Amygdala (tissue), 56 donors: ENCODE measurements around the gene CYP51A1.
"Not testable (repeated sequence)": the region's sequence is repeated elsewhere in the genome, so short reads cannot be mapped to it uniquely, and the experiment has no call there.

Source experiments
- DNase-seq, 56 donors: peaks; one replicate each; lab custom pipeline; 2025; lab: John Stamatoyannopoulos, UW

Gene CYP51A1

GRCh38 chr7:92131764-92132330, 2.4 kb downstream of the CYP51A1 start:
- DNase-seq, result no peak

DNA sequence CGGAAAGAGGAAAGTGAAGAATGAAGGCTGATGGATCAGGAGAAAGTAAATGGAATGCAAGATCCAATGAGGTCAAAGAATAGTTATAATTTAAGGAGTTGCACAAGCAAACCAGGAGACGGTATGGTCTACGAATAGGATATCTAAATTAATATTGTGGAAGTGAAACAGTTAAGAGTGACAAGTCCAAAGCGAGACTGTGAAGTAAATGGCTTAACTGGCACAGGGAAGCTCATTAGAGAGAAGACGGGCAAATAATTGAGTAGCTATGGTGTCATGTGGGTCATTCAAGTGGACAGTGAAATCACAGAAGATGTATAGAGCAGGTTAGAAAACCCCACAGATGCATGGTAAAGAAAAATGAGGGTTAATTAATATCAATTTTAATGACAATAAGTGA, 3.2 kb downstream of the CYP51A1 start:
- no peak for DNase-seq

GRCh38 chr7:92121681-92122080, 12.6 kb downstream of the CYP51A1 start:
- no peak for DNase-seq

GRCh38 chr7:92119213-92119759, 15.0 kb downstream of the CYP51A1 start:
- DNase-seq, result no peak

DNA sequence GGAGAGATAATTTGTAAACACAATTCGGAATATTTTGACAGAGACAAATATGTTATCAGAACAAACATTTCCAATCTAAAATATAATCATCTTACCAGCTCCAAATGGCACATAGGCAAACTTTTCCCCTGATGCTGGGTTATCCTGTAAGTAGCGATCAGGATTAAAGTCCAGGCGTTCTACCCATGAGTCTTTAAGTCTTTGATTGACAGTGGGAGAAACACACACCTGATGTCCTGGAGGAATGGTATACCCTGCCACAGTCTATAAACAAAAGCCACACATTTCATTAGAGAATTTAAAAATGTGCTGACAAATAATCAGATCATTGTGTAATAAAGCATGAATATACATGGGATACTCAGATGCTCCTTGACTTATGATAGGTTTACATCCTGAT, 17.3 kb downstream of the CYP51A1 start:
- no peak for DNase-seq

GRCh38 chr7:92115821-92116220, 18.5 kb downstream of the CYP51A1 start:
- no peak for DNase-seq

- no peak for DNase-seq
Measured at GRCh38 chr7:92110857-92111256, 23.4 kb downstream of the CYP51A1 start.

DNA sequence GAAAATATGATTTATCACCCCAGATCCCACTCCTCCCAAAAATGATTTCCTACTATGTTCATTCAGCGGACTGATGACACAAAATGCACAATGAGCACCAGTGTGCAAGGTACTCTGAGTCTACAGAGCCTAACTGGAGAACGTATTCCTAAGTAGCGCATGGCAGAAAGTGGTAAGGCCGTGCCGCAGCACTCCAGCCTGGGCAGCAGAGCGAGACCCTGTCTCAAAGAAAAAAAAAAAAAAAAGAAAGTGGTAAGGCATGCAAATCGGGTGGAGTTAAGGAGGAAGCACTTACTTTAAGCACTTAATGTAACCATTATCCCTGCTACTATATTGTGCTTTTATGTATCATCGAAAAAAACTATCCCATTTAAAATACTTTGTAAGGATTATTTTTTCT, 25.5 kb downstream of the CYP51A1 start:
- no peak for DNase-seq

DNA sequence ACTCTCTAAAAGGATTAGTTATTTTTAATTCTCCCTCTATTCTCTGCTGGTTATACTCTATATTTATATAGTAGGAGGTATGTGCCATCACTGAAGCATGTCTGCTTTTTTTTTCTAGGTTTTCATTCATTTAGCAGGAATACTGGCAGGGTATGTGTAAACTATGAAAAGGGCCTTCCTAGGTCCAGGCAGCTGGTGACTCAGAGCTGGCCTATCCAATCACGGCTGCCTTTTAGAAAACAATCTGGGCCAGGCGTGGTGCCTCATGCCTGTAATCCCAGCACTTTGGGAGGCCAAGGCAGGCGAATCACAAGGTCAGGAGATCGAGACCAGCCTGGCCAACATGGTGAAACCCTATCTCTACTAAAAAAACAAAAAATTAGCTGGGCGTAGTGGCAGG, 31.4 kb downstream of the CYP51A1 start:
- DNase-seq, result not testable (repeated sequence)

- no peak for DNase-seq
Measured at GRCh38 chr7:92100534-92100933, 33.7 kb downstream of the CYP51A1 start.

DNA sequence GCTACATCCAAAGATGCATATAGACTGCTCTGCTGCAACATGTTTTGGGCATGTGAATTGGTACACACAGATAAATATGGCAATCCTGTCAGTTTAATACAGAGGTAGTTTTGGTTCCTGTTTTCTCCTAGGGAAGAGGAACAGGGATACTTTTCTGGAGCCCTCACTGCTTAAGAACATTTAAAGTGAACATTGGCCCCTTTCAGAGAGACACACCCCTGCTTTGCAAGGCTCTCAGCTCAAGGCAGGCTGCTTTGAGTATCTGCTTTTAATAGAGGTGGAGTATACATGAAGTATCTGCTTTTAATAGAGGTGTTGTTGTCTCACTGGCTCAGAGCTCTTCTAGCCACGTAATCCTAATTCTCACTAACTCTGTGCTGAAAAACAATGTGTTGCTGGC, 38.9 kb downstream of the CYP51A1 start:
- DNase-seq, result no peak

- no peak for DNase-seq
Measured at GRCh38 chr7:92092210-92092609, 42.1 kb downstream of the CYP51A1 start.

DNA sequence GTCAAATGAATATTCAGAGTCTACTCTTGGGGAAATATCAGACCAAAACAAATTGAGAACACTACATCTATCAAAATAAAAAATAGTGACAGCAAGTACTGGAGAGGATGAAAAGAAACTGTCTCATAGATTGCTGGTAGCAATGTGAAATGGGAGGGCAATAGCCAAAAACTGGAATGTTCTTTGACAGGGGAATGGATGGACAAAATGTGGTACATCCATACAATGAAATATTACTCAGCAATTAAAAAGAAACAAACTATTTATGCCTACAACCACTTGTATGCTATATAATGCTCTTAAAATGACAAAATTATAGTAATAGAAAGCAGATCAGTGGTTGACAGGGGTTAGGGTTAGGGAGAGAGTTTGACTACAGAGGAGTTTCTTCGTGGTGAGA, 46.0 kb downstream of the CYP51A1 start:
- DNase-seq, result no peak

GRCh38 chr7:92083922-92084321, 50.4 kb downstream of the CYP51A1 start:
- not testable (repeated sequence) for DNase-seq

- DNase-seq, result no peak
Measured at GRCh38 chr7:92076509-92076908, 57.8 kb downstream of the CYP51A1 start.

DNA sequence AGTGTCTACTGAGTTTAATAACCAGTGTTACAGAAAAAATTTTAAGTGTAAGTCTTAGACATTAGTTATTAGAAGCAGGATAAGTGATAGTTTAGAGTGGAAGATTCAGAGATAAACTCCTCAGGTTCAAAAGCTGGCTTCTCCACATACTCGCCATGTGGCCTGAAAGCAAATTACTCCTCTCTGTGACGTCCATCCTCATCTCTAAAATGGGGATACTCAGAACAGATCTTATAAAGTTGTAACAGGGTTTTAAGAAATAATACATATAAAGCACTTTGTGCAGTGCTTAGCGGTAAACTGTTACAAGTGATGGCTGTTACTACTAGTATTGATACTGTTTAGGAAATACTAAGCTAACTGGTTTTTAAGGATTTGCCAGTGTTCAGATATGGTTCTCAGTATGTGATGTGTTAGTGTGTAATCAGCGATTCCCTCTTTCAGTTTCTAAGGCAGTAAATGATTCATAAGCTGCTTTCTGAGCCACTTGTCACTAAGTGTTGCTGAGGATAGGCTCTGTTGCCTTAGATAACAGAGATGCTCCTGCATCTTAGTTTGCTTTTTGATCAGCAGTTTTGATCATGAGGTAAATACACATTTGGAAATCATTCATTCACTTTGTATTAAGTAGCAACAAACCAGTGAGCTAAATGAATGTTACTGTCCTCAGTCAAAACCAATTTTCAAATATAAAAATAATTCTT, 58.7 kb downstream of the CYP51A1 start:
- no peak for DNase-seq

DNA sequence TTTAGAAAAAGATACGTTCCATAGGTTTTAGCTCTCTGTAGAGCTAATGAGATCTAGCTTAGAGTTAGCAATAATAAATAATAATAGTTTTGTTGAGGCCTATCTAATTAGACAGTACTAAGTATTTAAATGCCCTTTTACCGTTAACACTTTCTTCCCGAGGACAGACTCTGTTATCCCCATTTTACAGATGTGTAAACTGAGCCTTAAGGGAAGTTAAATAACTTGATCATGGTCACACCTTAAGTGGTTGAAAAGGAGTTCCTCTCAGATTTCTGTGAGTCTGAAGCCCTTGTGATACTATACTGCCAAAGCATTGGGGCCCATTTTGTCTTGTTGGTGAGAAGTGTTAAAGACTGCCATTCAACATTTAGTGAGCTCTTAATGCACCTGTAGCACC, 61.6 kb downstream of the CYP51A1 start:
- DNase-seq, result no peak

DNA sequence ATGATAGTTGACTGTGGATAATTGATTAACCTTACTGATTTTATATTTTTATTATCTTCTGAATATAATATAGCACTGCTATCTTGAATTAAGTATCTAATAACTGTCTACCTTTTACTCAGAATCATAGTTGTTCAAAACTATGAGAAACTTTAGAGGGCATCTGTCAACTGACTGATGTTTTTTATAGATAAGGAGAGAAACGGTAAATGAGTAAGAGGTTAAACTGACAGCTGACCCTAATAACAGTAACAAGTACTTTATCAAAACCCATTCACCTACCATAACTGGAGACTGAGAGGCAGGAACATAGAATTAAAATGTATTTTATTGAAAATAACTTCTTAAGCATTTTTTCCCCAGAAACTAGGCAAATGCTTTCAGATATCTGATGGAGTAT, 62.2 kb downstream of the CYP51A1 start:
- DNase-seq, result no peak

DNA sequence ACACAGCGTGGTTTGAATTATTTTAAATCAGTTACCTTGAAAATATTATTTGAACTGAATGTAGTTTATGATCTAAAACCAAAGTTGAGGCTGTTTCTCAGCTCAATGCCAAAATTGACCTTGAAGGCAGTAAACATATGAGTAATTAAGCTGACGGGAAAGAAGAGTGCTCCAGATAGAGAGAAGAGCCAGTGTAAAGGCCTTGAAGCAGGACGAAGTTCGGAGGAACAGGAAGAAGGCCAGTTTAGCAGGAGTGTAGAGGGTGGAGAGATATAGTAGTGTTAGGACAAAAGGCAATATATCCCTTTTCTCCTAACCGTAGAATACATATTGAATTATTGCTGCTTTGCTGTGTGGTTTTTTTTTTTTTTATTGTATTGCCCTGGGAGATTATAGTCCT, 63.2 kb downstream of the CYP51A1 start:
- no peak for DNase-seq

DNA sequence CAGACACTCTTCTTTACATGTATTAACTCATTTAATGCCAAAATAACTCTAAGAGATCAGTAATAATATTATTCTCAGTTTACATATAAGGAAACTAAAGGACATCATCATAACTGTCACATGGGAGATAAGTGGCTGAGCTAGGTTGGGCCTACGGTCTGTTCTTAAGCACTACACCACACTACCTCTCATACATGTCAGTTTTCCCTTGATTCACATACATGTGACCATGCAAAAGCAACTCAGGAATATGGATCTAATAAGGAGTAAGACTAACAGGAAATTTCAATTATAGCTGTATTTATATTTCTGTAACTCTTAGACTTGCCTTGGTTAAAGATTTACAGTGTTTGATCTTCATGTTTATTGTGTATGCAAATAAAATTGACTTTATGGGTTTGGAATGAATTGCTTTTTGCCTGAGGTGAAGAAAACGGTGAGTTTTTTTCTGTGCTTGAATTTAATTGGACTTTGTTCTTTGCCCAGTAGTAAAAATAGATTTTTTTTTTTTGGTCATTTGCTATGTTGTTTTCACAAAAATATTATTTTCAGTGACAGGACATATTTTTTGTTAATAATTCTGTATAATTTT, 69.7 kb downstream of the CYP51A1 start:
- DNase-seq, result no peak
